Lung (tissue), 12 donors: ENCODE results near the gene ZNF280A. TPM values are rescaled to one million over a fixed set of nuclear protein-coding genes. Genes with fewer than 3 reads are reported as not detected.

Experiments
- ATAC-seq: fragments of 200-7000 bp; cut with Tn5 transposase; one replicate; pipeline ENCODE4 v1.9.1; 2020; ENCODE audit warnings: moderate number of reproducible peaks; ENCODE audit not compliant: insufficient read depth, low FRiP score
- DNase-seq, 3 donors: peaks; one replicate each; pipeline ENCODE4 v3.0.0-alpha.2; 2013 to 2017
- H3K27ac ChIP-seq, 2 donors: one replicate each; pipeline ENCODE4 v1.5.1; 2013; ENCODE audit warnings: mild to moderate bottlenecking in 2 of 2, moderate library complexity in 2 of 2, control low read depth in 1 of 2, inconsistent platforms in 1 of 2, low read depth in 1 of 2, low read length in 1 of 2
- H3K27me3 ChIP-seq, 3 donors: one replicate each; pipeline ENCODE4 v1.5.1; 2013; ENCODE audit warnings: low read length in 2 of 3; ENCODE audit not compliant: control insufficient read depth in 3 of 3, insufficient read depth in 3 of 3
- H3K36me3 ChIP-seq, 4 donors: one replicate each; pipeline ENCODE4 v1.5.1; 2013; ENCODE audit warnings: low read length in 4 of 4, mild to moderate bottlenecking in 1 of 4, moderate library complexity in 1 of 4; ENCODE audit not compliant: control insufficient read depth in 4 of 4, insufficient read depth in 4 of 4
- H3K4me1 ChIP-seq, 5 donors: one replicate each; pipeline ENCODE4 v1.5.1; 2013; ENCODE audit warnings: low read length in 5 of 5, mild to moderate bottlenecking in 2 of 5, moderate library complexity in 1 of 5; ENCODE audit not compliant: control insufficient read depth in 5 of 5, insufficient read depth in 5 of 5
- H3K4me3 ChIP-seq: one replicate; pipeline ENCODE4 v1.5.1; 2013; ENCODE audit warnings: mild to moderate bottlenecking, control low read depth, moderate library complexity
- H3K9ac ChIP-seq, 2 donors: one replicate each; pipeline ENCODE4 v1.5.1; 2013; ENCODE audit warnings: low read length in 2 of 2, control low read depth in 1 of 2; ENCODE audit not compliant: insufficient read depth in 1 of 2
- H3K9me3 ChIP-seq, 4 donors: one replicate each; pipeline ENCODE4 v1.5.1; 2013; ENCODE audit warnings: low read length in 3 of 4, mild to moderate bottlenecking in 1 of 4, moderate library complexity in 1 of 4; ENCODE audit not compliant: control insufficient read depth in 4 of 4, insufficient read depth in 3 of 4
- WGBS, 2 donors: extraction: QIAGEN DNeasy Blood & Tissue Kit; methylation state at CpG; one replicate each; pipeline ENCODE4 v1.1.7; 2013; 5-methylcytosine and 5-hydroxymethylcytosine counted together
- polyA plus RNA-seq, 2 donors: library from polyadenylated mRNA; stranded (reverse); fragments of 200-250 nt; gene quantifications; one replicate each; pipeline ENCODE4 v1.2.1, GENCODE V29; 2013
- total RNA-seq, 2 donors: library from RNA; depleted of rRNA in 1 of 2; stranded (reverse); fragments of >200 nt in 1 of 2; gene quantifications; one replicate each; pipeline ENCODE4 v1.2.1, GENCODE V29; 2014 to 2021
- TF ChIP-seq, protein P1 (sequence below): IDR thresholded peaks from 2 replicates; pipeline ENCODE4 v1.5.1; 2012; ENCODE audit warnings: mild to moderate bottlenecking; ENCODE audit errors: control extremely low read depth, extremely low read depth
- donor health status: control.
- donor health status: control.
- donor health status: Bipolar disorder and iron deficiency.
- donor health status: healthy.
- donor health status: DM: yes; HTN: yes; CAD: no.

The ZNF280A gene
- total and polyA plus RNA-seq, 4 donors = not detected

DNA sequence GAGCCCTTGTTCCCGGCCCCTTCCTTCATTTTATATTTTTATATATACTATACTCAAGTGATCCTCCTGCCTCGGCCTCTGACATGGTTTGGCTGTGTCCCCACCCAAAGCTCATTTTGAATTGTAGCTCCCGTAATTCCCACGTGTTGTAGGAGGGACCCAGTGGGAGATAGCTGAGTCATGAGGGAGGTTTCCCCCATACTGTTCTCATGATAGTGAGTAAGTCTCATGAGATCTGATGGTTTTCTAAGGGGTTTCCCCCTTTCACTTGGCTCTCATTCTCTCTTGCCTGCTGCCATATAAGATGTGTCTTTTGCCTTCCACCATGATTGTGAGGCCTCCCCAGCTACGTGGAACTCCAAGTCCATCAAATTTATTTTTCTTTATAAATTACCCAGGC, 7.2 kb upstream of the ZNF280A start:
- 77 to 80% methylated on average over 5 of the region's 5 CpGs for WGBS, 2 donors
- Histone ChIP-seq H3K36me3 (no peaks in the 10 kb centered on the region), H3K27ac (no peak overlapping the region), H3K9me3 (no peaks in the 10 kb centered on the region), H3K27me3 (peaks cover 0 to 2% (median 0%) of the 10 kb centered on the region in 3 donors), H3K9ac (no peak overlapping the region), H3K4me3 (no peak overlapping the region), H3K4me1 (no peaks in the 10 kb centered on the region)
- DNase-seq (no peak), ATAC-seq (no peak)
- TF ChIP-seq, protein P1, sequence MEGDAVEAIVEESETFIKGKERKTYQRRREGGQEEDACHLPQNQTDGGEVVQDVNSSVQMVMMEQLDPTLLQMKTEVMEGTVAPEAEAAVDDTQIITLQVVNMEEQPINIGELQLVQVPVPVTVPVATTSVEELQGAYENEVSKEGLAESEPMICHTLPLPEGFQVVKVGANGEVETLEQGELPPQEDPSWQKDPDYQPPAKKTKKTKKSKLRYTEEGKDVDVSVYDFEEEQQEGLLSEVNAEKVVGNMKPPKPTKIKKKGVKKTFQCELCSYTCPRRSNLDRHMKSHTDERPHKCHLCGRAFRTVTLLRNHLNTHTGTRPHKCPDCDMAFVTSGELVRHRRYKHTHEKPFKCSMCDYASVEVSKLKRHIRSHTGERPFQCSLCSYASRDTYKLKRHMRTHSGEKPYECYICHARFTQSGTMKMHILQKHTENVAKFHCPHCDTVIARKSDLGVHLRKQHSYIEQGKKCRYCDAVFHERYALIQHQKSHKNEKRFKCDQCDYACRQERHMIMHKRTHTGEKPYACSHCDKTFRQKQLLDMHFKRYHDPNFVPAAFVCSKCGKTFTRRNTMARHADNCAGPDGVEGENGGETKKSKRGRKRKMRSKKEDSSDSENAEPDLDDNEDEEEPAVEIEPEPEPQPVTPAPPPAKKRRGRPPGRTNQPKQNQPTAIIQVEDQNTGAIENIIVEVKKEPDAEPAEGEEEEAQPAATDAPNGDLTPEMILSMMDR = no peak

DNA sequence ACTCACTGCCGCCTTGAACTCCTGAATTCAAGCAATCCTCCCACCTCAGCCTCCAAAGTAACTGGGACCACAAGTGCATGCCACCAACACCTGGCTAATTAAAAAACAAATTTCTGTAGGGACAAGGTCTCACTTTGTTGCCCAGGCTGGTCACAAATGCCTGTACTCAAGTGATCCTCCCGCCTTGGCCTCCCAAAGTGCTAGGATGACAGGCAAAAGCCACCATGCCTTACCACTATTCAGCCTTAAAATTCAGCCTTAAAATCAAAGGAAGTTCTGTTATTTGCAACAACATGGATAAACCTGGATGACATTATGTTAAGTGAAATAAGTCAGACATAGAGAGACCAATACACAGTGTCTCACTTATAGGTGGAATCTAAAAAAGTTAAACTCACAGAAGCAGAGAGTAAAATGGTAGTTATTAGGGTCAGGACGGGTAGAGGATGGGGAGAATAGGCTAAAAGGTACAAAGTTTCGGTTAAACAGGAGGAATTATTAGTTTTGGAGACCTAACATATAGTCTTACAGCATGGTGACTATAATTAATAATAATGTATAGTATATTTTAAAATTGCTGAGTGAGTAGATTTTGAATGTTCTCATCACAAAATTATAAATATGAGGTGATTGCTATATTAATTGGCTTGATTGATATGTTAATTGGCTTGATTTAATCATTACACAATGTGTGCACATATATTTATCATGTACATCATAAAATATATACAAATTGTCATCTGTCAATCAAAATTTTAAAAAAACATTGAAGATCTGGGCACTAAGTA, 6.2 kb upstream of the ZNF280A start:
- DNase-seq (no peak), ATAC-seq (no peak)
- WGBS, 2 donors = 84 to 90% methylated on average over 4 of the region's 4 CpGs
- Histone ChIP-seq H3K27ac (no peak overlapping the region), H3K27me3 (peaks cover 0 to 2% (median 0%) of the 10 kb centered on the region in 3 donors), H3K9ac (no peak overlapping the region), H3K36me3 (no peaks in the 10 kb centered on the region), H3K4me1 (no peaks in the 10 kb centered on the region), H3K4me3 (no peak overlapping the region), H3K9me3 (no peaks in the 10 kb centered on the region)
- TF ChIP-seq, protein P1 = no peak

DNA sequence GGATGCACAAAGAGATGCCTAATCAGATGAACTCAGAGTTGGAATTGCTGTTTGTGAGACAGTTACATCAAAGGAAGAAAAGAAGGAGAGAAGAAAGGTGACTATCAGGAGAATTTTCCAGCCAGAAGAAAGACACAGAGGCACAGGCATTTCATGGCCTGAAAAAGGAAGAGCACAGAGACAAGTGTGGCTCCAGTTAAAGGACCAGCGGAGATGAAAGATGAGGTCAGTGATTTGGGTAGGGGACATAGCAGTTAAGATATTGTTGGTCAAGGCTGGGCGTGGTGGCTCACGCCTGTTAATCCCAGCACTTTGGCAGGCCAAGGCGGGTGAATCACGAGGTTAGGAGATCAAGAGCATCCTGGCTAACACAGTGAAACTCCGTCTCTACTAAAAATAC, 3.4 kb upstream of the ZNF280A start:
- Histone ChIP-seq H3K27ac (no peak overlapping the region), H3K27me3 (peaks cover 0 to 2% (median 0%) of the 10 kb centered on the region in 3 donors), H3K4me3 (no peak overlapping the region), H3K9ac (no peak overlapping the region), H3K4me1 (no peaks in the 10 kb centered on the region), H3K9me3 (no peaks in the 10 kb centered on the region), H3K36me3 (no peaks in the 10 kb centered on the region)
- TF ChIP-seq, protein P1 = no peak
- no peak for DNase-seq
- WGBS, 2 donors = 86 to 91% methylated on average over 6 of the region's 6 CpGs
- no peak for ATAC-seq

DNA sequence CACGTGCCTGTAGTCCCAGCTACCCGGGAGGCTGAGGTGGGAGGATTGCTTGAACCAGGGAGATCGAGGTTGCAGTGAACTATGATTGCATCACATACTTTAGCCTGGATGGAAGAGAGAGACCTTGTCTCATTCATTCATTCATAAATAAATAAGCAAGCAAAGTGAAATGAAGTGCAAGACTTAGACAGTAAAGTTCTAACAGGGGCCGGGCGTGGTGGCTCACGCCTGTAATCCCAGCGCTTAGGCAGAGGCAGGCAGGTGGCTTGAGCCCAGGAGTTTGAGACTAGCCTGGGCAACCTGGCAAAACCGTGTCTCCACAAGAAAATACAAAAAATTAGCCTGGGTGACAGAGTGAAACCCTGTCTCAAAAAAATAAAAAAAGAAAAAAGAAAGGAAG, 1.6 kb upstream of the ZNF280A start:
- Histone ChIP-seq H3K27me3 (peaks cover 0 to 2% (median 0%) of the 10 kb centered on the region in 3 donors), H3K9ac (no peak overlapping the region), H3K36me3 (no peaks in the 10 kb centered on the region), H3K27ac (no peak overlapping the region), H3K4me3 (no peak overlapping the region), H3K9me3 (no peaks in the 10 kb centered on the region), H3K4me1 (no peaks in the 10 kb centered on the region)
- TF ChIP-seq, protein P1 = no peak
- WGBS, 2 donors = 84% methylated on average over 8 of the region's 8 CpGs
- DNase-seq = no peak
- no peak for ATAC-seq
